Measurements from ENCODE around the gene UBE2Z. TPM values are rescaled to one million over a fixed set of nuclear protein-coding genes. Genes with fewer than 3 reads are reported as not detected.

Gene UBE2Z
- polyA plus RNA-seq, 1 donor from 2014 or later = 70.3 TPM

DNA sequence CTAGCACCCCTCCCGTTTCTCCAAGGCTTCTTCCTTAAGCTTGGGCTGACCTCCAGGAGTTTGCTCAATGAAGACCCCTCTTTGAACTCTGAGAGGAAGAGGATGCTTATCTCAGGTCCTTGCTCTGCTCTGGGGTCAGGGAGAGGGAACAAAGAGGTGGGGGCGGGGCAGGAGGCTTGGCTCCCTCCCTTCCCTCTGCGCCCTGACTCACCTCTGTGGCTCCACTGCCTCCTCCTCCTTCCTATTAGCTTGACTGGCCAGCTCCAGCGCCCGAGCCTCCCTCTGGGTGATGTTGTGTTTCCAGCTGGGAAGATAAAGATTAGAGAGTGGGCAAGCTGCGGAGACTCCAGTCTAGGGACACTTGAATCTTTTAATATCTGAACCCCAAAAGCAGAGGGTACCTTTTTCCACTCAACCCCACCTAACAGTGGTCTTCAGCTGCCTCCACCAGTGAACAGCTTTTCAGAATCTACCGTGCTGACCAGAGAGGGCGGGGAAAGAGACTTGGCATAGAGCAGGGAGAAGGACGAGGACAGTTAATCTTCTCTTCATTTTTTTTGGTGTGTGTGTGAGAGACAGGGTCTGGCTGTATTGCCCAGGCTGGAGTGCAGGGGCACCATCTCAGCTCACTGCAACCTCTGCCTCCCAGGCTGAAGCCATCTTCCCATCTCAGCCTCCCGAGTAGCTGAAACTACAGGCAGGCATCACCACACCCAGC lies 53.5 kb downstream of the UBE2Z start:
- Histone ChIP-seq H2AFZ (ENCODE audit: low read depth, low read length) (no peak overlapping the region), H3K9me3 (ENCODE audit: low read length) (no peaks in the 10 kb centered on the region), H3K4me3 (ENCODE audit: low read length) (no peak overlapping the region), H3K27ac (ENCODE audit: low read length) (no peak overlapping the region), H3K4me2 (ENCODE audit: low read length) (no peak overlapping the region), H3K9me2 (ENCODE audit: insufficient read depth, low read length) (no peaks in the 10 kb centered on the region), H3F3A (ENCODE audit: insufficient read depth, low read length, poor library complexity, severe bottlenecking) (no peaks in the 10 kb centered on the region), H4K20me1 (ENCODE audit: insufficient read depth) (no peaks in the 10 kb centered on the region), H3K79me2 (replicated peaks; ENCODE audit: insufficient read depth, low read length) (no peaks in the 10 kb centered on the region), H3K36me3 (ENCODE audit: insufficient read depth, low read length) (no peaks in the 10 kb centered on the region), H3K27me3 (ENCODE audit: insufficient read depth, low read depth, low read length) (no peaks in the 10 kb centered on the region), H3K9ac (ENCODE audit: low read length) (no peak overlapping the region)
- TF ChIP-seq, protein P1, sequence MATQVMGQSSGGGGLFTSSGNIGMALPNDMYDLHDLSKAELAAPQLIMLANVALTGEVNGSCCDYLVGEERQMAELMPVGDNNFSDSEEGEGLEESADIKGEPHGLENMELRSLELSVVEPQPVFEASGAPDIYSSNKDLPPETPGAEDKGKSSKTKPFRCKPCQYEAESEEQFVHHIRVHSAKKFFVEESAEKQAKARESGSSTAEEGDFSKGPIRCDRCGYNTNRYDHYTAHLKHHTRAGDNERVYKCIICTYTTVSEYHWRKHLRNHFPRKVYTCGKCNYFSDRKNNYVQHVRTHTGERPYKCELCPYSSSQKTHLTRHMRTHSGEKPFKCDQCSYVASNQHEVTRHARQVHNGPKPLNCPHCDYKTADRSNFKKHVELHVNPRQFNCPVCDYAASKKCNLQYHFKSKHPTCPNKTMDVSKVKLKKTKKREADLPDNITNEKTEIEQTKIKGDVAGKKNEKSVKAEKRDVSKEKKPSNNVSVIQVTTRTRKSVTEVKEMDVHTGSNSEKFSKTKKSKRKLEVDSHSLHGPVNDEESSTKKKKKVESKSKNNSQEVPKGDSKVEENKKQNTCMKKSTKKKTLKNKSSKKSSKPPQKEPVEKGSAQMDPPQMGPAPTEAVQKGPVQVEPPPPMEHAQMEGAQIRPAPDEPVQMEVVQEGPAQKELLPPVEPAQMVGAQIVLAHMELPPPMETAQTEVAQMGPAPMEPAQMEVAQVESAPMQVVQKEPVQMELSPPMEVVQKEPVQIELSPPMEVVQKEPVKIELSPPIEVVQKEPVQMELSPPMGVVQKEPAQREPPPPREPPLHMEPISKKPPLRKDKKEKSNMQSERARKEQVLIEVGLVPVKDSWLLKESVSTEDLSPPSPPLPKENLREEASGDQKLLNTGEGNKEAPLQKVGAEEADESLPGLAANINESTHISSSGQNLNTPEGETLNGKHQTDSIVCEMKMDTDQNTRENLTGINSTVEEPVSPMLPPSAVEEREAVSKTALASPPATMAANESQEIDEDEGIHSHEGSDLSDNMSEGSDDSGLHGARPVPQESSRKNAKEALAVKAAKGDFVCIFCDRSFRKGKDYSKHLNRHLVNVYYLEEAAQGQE (IDR thresholded peaks at IDR 0.05; ENCODE audit: borderline replicate concordance) = no peak
- no peak for TF ChIP-seq POLR2AphosphoS5 (IDR thresholded peaks at IDR 0.05)
- no peak for TF ChIP-seq EZH2 (IDR thresholded peaks at IDR 0.05; ENCODE audit: borderline replicate concordance, insufficient read depth, low read length, poor library complexity, severe bottlenecking)
- TF ChIP-seq MXI1 (conservative IDR thresholded peaks at IDR 0.05; ENCODE audit: poor library complexity, severe bottlenecking) = no peak
- TF ChIP-seq EP300 (conservative IDR thresholded peaks at IDR 0.05; ENCODE audit: poor library complexity, severe bottlenecking) = no peak
- no peak for TF ChIP-seq SMC3 (conservative IDR thresholded peaks at IDR 0.05; ENCODE audit: poor library complexity)
- TF ChIP-seq, protein P2, sequence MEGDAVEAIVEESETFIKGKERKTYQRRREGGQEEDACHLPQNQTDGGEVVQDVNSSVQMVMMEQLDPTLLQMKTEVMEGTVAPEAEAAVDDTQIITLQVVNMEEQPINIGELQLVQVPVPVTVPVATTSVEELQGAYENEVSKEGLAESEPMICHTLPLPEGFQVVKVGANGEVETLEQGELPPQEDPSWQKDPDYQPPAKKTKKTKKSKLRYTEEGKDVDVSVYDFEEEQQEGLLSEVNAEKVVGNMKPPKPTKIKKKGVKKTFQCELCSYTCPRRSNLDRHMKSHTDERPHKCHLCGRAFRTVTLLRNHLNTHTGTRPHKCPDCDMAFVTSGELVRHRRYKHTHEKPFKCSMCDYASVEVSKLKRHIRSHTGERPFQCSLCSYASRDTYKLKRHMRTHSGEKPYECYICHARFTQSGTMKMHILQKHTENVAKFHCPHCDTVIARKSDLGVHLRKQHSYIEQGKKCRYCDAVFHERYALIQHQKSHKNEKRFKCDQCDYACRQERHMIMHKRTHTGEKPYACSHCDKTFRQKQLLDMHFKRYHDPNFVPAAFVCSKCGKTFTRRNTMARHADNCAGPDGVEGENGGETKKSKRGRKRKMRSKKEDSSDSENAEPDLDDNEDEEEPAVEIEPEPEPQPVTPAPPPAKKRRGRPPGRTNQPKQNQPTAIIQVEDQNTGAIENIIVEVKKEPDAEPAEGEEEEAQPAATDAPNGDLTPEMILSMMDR (IDR thresholded peaks at IDR 0.05; ENCODE audit: poor library complexity, severe bottlenecking) = no peak
- no peak for TF ChIP-seq TAF1 (IDR thresholded peaks at IDR 0.05; ENCODE audit: low read depth)
- no peak for TF ChIP-seq RAD21 (conservative IDR thresholded peaks at IDR 0.05)

DNA sequence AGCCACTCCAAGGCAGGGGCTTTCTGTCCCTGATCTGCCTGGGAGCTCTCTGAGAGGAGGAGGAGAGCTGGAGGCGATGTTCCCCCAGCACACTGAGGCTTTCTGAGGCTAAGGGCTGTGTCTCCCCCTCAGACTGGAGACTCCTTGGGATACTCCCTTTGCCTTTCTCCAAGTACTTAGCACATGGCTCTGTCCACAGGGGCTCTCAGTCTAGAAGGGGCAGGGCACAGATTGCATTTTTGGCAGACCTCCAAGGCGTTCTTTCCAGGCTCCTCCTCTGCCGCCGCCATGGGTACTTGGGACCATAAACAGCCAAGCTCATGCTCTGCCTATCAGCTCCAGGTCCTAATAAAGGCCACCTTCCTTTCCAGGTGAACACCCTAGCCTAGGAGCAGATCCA lies 62.0 kb downstream of the UBE2Z start:
- no peak overlapping the region for H2AFZ ChIP-seq (ENCODE audit: low read depth, low read length)

More for the DNA sequence above, 62.0 kb downstream of the UBE2Z start:
- H3K9me3 ChIP-seq (ENCODE audit: low read length) = no peaks in the 10 kb centered on the region
- H3K9me2 ChIP-seq (ENCODE audit: insufficient read depth, low read length) = no peaks in the 10 kb centered on the region
- no peak for TF ChIP-seq SMC3 (conservative IDR thresholded peaks at IDR 0.05; ENCODE audit: poor library complexity)
- no peak for TF ChIP-seq MXI1 (conservative IDR thresholded peaks at IDR 0.05; ENCODE audit: poor library complexity, severe bottlenecking)
- TF ChIP-seq, protein P1 (IDR thresholded peaks at IDR 0.05; ENCODE audit: borderline replicate concordance) = no peak
- TF ChIP-seq, protein P2 (IDR thresholded peaks at IDR 0.05; ENCODE audit: poor library complexity, severe bottlenecking) = no peak
- no peak for TF ChIP-seq TAF1 (IDR thresholded peaks at IDR 0.05; ENCODE audit: low read depth)
- no peak for TF ChIP-seq EZH2 (IDR thresholded peaks at IDR 0.05; ENCODE audit: borderline replicate concordance, insufficient read depth, low read length, poor library complexity, severe bottlenecking)
- TF ChIP-seq EP300 (conservative IDR thresholded peaks at IDR 0.05; ENCODE audit: poor library complexity, severe bottlenecking) = no peak
- no peak for TF ChIP-seq RAD21 (conservative IDR thresholded peaks at IDR 0.05)
- TF ChIP-seq POLR2AphosphoS5 (IDR thresholded peaks at IDR 0.05) = no peak
- H3K79me2 ChIP-seq (replicated peaks; ENCODE audit: insufficient read depth, low read length) = no peaks in the 10 kb centered on the region
- no peaks in the 10 kb centered on the region for H4K20me1 ChIP-seq (ENCODE audit: insufficient read depth)
- no peak overlapping the region for H3K4me2 ChIP-seq (ENCODE audit: low read length)
- no peaks in the 10 kb centered on the region for H3K36me3 ChIP-seq (ENCODE audit: insufficient read depth, low read length)
- no peak overlapping the region for H3K9ac ChIP-seq (ENCODE audit: low read length)
- no peaks in the 10 kb centered on the region for H3F3A ChIP-seq (ENCODE audit: insufficient read depth, low read length, poor library complexity, severe bottlenecking)
- no peak overlapping the region for H3K27ac ChIP-seq (ENCODE audit: low read length)
- H3K27me3 ChIP-seq (ENCODE audit: insufficient read depth, low read depth, low read length) = no peaks in the 10 kb centered on the region
- H3K4me3 ChIP-seq (ENCODE audit: low read length) = no peak overlapping the region

All from neural cell (in vitro differentiated cells).